Activated B cell treated with CpG ODN at 0.5 μM for 24 hours (primary cell): ENCODE measurements around the gene ONECUT3. TPM values are rescaled to one million over a fixed set of nuclear protein-coding genes. Genes with fewer than 3 reads are reported as not detected.

Source experiments
- ATAC-seq: fragments of 200-7000 bp; cut with Tn5 transposase; one replicate; pipeline ENCODE4 v1.10.0; 2021; ENCODE audit warnings: low read depth, mild to moderate bottlenecking, moderate library complexity
- CTCF ChIA-PET: fragments of 350-600 bp; sonication (Branson Sonifier 250); formaldehyde crosslinking; loops from one replicate; lab custom pipeline; 2021; ENCODE audit warnings: antibody characterized with exemption; lab: Charles Lee
- POLR2A ChIA-PET: fragments of 350-600 bp; sonication (Branson Sonifier 250); formaldehyde crosslinking; loops from one replicate; lab custom pipeline; 2021; ENCODE audit warnings: antibody characterized with exemption; lab: Charles Lee
- DNase-seq: peaks from one replicate; pipeline ENCODE4 v3.0.0; 2022
- H3K27ac Mint-ChIP-seq: one replicate; pipeline ENCODE4 v1.8.0; 2020; ENCODE audit warnings: mixed read lengths
- H3K27me3 Mint-ChIP-seq: one replicate; pipeline ENCODE4 v1.8.0; 2021; ENCODE audit warnings: mixed read lengths
- H3K36me3 Mint-ChIP-seq: one replicate; pipeline ENCODE4 v1.8.0; 2021; ENCODE audit warnings: low read depth, mixed read lengths
- H3K4me1 Mint-ChIP-seq: one replicate; pipeline ENCODE4 v1.8.0; 2021; ENCODE audit warnings: mixed read lengths
- H3K4me3 Mint-ChIP-seq: one replicate; pipeline ENCODE4 v1.8.0; 2020; ENCODE audit warnings: mild to moderate bottlenecking, mixed read lengths
- H3K9me3 Mint-ChIP-seq: one replicate; pipeline ENCODE4 v1.8.0; 2020; ENCODE audit warnings: mixed read lengths
- CTCF ChIP-seq: fragments of 200-600 bp; IDR thresholded peaks from one replicate; pipeline ENCODE4 v1.8.0; 2022; ENCODE audit warnings: antibody characterized with exemption, mild to moderate bottlenecking
- intact Hi-C: fragments of 100-400 bp; cut with micrococcal nuclease; formaldehyde crosslinking; loops from one replicate; pipeline ENCODE4 v1.15.1; 2024
- total RNA-seq: library from RNA; stranded (reverse); gene quantifications from 2 replicates; pipeline ENCODE4 v1.2.3, GENCODE V29; 2022

Gene ONECUT3
- total RNA-seq, 1 donor from 2014 or later, result not detected

GRCh38 chr19:1766800-1767352 is 13.6 kb downstream of the ONECUT3 start:
- Mint-ChIP-seq H3K9me3 (peaks cover 12% of the 10 kb centered on the region), H3K4me3 (no peak overlapping the region), H3K36me3 (no peaks in the 10 kb centered on the region), H3K27me3 (peaks cover 58% of the 10 kb centered on the region), H3K27ac (no peak overlapping the region), H3K4me1 (peaks cover 4% of the 10 kb centered on the region)
- intact Hi-C loops, result loop anchor here (1.0 to 10.0 kb wide), 3 partner anchors 95 to 302 kb away; no protein-coding TSS in a partner anchor
- no peak for TF ChIP-seq CTCF
- DNase-seq (no peak), ATAC-seq (peak; percentile 62)
- POLR2A ChIA-PET, result interaction anchor here (0.6 to 2.2 kb wide), 2 partner anchors 221 to 376 kb away, joined by 7 read pairs; no protein-coding TSS in a partner anchor
- CTCF ChIA-PET, result interaction anchor here (0.9 to 3.5 kb wide), 4 partner anchors 59 to 221 kb away, joined by 3 to 25 read pairs (median 8); no protein-coding TSS in a partner anchor

GRCh38 chr19:1767464-1767933 is 14.2 kb downstream of the ONECUT3 start:
- H3K9me3 Mint-ChIP-seq, result peaks cover 12% of the 10 kb centered on the region
- ChIA-PET CTCF (interaction anchor here (0.9 to 3.5 kb wide), 3 partner anchors 59 to 221 kb away, joined by 4 to 25 read pairs (median 13); no protein-coding TSS in a partner anchor), POLR2A (interaction anchor here (0.6 to 2.2 kb wide), 2 partner anchors 221 to 375 kb away, joined by 7 read pairs; no protein-coding TSS in a partner anchor)
- no peak overlapping the region for H3K27ac Mint-ChIP-seq
- H3K27me3 Mint-ChIP-seq, result peaks cover 57% of the 10 kb centered on the region
- no peak overlapping the region for H3K4me3 Mint-ChIP-seq
- H3K36me3 Mint-ChIP-seq, result no peaks in the 10 kb centered on the region
- peak; percentile 84 for ATAC-seq
- intact Hi-C loops, result loop anchor here (1.0 to 10.0 kb wide), 3 partner anchors 95 to 303 kb away; no protein-coding TSS in a partner anchor
- H3K4me1 Mint-ChIP-seq, result peaks cover 4% of the 10 kb centered on the region
- no peak for TF ChIP-seq CTCF
- peak; percentile 74 for DNase-seq

DNA sequence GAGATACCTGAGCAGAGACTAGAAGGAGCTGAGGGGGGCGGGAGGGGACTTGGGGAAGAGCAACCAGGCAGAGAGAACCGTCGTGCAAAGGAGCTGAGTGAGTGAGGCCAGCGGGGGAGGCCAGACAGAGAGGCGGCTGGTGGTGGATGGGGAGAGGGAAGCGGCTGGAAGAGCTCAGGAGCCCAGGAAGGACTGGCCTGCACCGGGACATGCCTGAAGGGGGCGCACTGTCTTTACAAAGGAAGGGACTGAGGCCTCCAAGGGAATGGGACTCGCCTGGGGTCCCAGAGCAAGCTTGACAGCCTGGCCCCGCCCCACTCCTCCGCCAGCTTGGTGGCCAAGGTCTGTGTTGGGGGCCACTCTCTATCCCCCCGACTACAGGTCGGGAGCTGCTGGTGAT is 14.9 kb downstream of the ONECUT3 start:
- ChIA-PET CTCF (interaction anchor here (0.9 to 3.5 kb wide), 2 partner anchors 96 to 222 kb away, joined by 7 to 25 read pairs; no protein-coding TSS in a partner anchor), POLR2A (no interaction called here)
- H3K36me3 Mint-ChIP-seq, result no peaks in the 10 kb centered on the region
- intact Hi-C loops, result loop anchor here (10.0 kb wide), 1 partner anchor 303 kb away; no protein-coding TSS in a partner anchor
- H3K4me3 Mint-ChIP-seq, result no peak overlapping the region
- DNase-seq (no peak), ATAC-seq (no peak)
- H3K27me3 Mint-ChIP-seq, result peaks cover 57% of the 10 kb centered on the region
- TF ChIP-seq CTCF, result no peak
- H3K4me1 Mint-ChIP-seq, result peaks cover 4% of the 10 kb centered on the region
- H3K9me3 Mint-ChIP-seq, result peaks cover 12% of the 10 kb centered on the region
- no peak overlapping the region for H3K27ac Mint-ChIP-seq

DNA sequence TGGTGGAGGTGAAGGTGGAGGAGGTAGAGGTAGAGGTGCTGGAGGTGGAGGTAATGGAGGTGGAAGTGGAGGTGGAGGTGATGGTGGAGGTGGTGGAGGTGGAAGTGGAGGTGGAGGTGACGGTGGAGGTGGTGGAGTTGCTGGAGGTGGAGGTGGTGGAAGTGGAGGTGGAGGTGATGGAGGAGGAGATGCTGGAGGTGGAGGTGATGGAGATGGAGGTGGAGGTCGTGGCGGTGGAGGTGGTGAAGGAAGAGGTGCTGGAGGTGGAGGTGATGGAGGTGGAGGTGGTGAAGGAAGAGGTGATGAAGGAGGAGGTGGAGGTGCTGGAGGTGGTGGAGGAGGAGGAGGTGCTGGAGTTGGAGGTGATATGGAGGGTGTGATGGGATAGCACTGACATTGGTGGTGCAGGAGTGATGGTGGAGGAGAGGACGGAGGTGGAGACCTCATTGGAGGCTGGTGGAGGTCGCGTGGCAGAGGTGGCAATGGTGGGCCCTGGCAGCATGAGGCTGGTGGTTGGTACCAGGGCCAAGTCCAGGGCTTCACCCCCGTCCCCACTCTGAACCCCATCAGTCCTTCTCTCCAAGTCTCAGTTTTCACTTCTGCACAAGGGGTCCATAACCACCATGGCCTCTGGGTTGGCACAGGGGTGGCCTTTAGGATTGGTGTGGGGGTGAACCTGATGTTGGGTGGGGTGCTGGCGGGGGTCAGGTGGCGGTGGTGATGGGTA is 15.8 kb downstream of the ONECUT3 start:
- Mint-ChIP-seq H3K4me3 (no peak overlapping the region), H3K9me3 (peaks cover 12% of the 10 kb centered on the region), H3K27me3 (peaks cover 55% of the 10 kb centered on the region), H3K27ac (no peak overlapping the region), H3K4me1 (peaks cover 4% of the 10 kb centered on the region), H3K36me3 (no peaks in the 10 kb centered on the region)
- ATAC-seq (no peak), DNase-seq (no peak)
- ChIA-PET POLR2A (no interaction called here), CTCF (interaction anchor here (0.9 to 3.5 kb wide), 2 partner anchors 97 to 223 kb away, joined by 7 to 25 read pairs; no protein-coding TSS in a partner anchor)
- intact Hi-C loops, result loop anchor here (10.0 kb wide), 1 partner anchor 304 kb away; no protein-coding TSS in a partner anchor
- TF ChIP-seq CTCF, result no peak

GRCh38 chr19:1769645-1769985 is 16.3 kb downstream of the ONECUT3 start:
- CTCF ChIA-PET, result no interaction called here
- ATAC-seq (no peak), DNase-seq (no peak)
- Mint-ChIP-seq H3K9me3 (peaks cover 12% of the 10 kb centered on the region), H3K36me3 (no peaks in the 10 kb centered on the region), H3K27ac (no peak overlapping the region), H3K27me3 (peaks cover 54% of the 10 kb centered on the region), H3K4me1 (peaks cover 4% of the 10 kb centered on the region), H3K4me3 (no peak overlapping the region)
- TF ChIP-seq CTCF, result no peak
- intact Hi-C loops, result loop anchor here (10.0 kb wide), 1 partner anchor 305 kb away; no protein-coding TSS in a partner anchor
- POLR2A ChIA-PET, result no interaction called here
